GM10248 (cell line): ENCODE results near the gene CLEC20A.
"Not testable (repeated sequence)": the region's sequence is repeated elsewhere in the genome, so short reads cannot be mapped to it uniquely, and the experiment has no call there.

Experiments used
- CTCF ChIA-PET: fragments of 300-600 bp; sonication (Branson Sonifier 250); formaldehyde crosslinking; extraction: SDS; loops from one replicate; lab custom pipeline; 2021; ENCODE audit warnings: antibody characterized with exemption; lab: Yijun Ruan, JAX
- POLR2A ChIA-PET: fragments of 350-650 bp; sonication (Branson Sonifier 250); formaldehyde crosslinking; extraction: SDS; loops from one replicate; lab custom pipeline; 2020; ENCODE audit warnings: antibody characterized with exemption; lab: Yijun Ruan, JAX
- DNase-seq: peaks from one replicate; pipeline ENCODE4 v3.0.0; 2012; ENCODE audit errors: extremely low spot score
- TF ChIP-seq, protein P1 (sequence below): IDR thresholded peaks from 2 replicates; pipeline ENCODE4 v1.5.1; 2012; ENCODE audit warnings: mild to moderate bottlenecking, low read depth; ENCODE audit errors: extremely low read depth, missing control alignments, control extremely low read depth

Gene CLEC20A

GRCh38 chr1:178509414-178510007 is 12.7 kb upstream of the CLEC20A start:
- no peak for DNase-seq
- TF ChIP-seq, protein P1, sequence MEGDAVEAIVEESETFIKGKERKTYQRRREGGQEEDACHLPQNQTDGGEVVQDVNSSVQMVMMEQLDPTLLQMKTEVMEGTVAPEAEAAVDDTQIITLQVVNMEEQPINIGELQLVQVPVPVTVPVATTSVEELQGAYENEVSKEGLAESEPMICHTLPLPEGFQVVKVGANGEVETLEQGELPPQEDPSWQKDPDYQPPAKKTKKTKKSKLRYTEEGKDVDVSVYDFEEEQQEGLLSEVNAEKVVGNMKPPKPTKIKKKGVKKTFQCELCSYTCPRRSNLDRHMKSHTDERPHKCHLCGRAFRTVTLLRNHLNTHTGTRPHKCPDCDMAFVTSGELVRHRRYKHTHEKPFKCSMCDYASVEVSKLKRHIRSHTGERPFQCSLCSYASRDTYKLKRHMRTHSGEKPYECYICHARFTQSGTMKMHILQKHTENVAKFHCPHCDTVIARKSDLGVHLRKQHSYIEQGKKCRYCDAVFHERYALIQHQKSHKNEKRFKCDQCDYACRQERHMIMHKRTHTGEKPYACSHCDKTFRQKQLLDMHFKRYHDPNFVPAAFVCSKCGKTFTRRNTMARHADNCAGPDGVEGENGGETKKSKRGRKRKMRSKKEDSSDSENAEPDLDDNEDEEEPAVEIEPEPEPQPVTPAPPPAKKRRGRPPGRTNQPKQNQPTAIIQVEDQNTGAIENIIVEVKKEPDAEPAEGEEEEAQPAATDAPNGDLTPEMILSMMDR = no peak
- CTCF ChIA-PET = interaction anchor here (1.2 to 5.3 kb wide), 3 partner anchors 8 to 210 kb away, joined by 3 to 27 read pairs (median 3); no protein-coding TSS in a partner anchor
- POLR2A ChIA-PET = no interaction called here

DNA sequence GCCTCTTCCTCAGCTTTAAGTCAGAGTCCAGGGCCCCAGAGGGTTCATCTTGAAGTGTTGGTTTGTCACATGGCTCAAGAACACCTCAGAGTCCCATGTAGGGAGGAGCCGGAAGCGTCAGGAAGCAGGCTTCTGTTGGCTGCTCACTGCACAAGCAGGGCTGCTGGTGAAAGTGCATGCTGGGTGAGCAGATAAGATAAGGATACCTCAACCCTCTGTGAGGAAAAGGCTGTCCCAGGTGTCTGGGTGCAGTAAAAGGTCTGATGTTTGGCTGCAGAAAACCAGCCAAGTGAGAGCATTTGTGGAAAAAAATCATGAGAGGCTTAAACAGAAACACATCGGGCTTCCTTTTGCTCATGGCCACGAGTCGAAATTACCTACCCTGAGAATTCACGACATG is 9.9 kb upstream of the CLEC20A start:
- DNase-seq = no peak
- TF ChIP-seq, protein P1 = no peak
- ChIA-PET POLR2A (no interaction called here), CTCF (interaction anchor here (1.2 to 1.6 kb wide), 2 partner anchors 26 to 206 kb away, joined by 3 to 5 read pairs; no protein-coding TSS in a partner anchor)

DNA sequence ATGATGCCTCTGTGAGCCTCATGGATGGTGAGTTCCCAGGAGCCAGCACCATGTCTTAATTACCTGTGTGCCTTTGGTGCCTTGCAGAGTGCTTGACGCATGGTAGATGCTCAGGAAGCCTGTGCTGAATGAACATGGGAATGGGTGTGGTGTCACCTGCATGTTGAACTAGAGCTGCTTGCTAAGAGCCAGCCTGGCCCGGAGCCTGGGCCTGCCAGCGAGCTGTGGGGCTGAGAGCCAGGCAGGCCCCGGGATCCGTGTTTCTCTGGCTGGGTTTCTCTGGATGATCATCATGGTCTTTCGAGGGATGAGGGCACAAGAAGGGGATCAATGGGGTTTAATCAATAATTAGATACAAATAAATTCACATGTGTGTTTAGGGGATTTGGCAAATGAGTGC is 9.4 kb upstream of the CLEC20A start:
- DNase-seq = no peak
- TF ChIP-seq, protein P1 = no peak
- CTCF ChIA-PET = interaction anchor here (0.8 to 1.6 kb wide), 5 partner anchors 8 to 194 kb away, joined by 3 to 5 read pairs (median 3); no protein-coding TSS in a partner anchor
- POLR2A ChIA-PET = no interaction called here

DNA sequence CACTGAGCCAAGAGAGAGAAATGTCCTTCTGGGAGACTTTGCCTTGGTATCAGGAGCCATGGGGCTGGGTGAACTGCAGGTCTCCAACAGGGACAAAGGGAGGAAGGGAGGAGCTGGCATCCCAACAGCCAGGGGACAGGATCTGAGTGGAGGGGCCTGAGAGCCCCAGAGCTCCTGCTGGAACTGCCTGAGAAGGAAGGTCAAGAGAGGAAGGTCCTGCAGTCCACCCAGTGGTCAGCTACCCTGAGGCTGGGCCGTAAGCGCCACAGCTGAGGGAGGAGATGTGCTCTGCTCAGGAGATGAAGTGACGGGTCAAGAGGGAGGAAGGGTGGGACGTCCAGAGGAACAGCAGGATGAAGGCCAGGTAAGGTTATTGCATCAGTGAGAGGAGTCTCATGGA is 7.5 kb upstream of the CLEC20A start:
- POLR2A ChIA-PET = no interaction called here
- CTCF ChIA-PET = interaction anchor here (1.1 to 6.3 kb wide), 3 partner anchors 9 to 192 kb away, joined by 3 to 66 read pairs (median 4); no protein-coding TSS in a partner anchor
- TF ChIP-seq, protein P1 = no peak
- no peak for DNase-seq

GRCh38 chr1:178503849-178504248 is 7.1 kb upstream of the CLEC20A start:
- DNase-seq = no peak
- TF ChIP-seq, protein P1 = no peak
- CTCF ChIA-PET = interaction anchor here (1.2 to 6.3 kb wide), 2 partner anchors 8 to 192 kb away, joined by 4 to 66 read pairs; no protein-coding TSS in a partner anchor
- POLR2A ChIA-PET = no interaction called here

DNA sequence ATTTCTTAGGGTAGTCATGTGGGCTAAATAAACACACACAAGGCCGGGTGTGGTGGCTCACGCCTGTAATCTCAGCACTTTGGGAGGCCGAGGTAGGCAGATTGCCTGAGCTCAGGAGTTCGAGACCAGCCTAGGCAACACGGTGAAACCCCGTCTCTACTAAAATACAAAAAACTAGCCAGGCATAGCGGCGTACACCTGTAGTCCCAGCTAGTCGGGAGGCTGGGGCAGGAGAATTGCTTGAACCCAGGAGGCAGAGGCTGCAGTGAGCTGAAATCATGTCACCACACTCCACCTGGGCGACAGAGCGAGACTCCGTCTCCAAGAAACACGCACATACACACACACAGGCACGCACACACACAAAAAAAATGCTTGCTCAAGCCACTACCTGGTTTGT is 6.6 kb upstream of the CLEC20A start:
- DNase-seq, POLR2A ChIA-PET: not testable (repeated sequence)
- CTCF ChIA-PET = interaction anchor here (1.2 to 6.3 kb wide), 3 partner anchors 8 to 191 kb away, joined by 4 to 66 read pairs (median 4); no protein-coding TSS in a partner anchor

DNA sequence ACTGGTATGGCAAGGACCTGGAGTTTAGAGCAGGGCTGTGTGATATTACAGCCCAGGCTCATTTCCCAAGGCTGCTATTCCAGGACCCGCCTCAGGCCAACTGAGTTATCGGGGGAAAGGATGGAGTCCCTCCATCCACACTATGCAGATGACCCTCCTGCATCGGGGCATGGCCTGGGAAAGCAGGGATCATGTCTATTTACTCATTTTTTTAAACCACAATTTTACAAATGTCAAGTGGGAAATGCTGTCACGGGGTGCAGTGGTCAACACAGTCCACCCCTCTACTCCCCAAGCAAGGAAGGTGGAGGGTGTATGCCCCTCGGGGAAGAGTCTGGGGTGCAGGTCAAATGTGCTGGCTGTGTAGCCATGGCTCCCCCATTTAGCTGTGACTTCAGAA is 6.1 kb upstream of the CLEC20A start:
- no peak for DNase-seq
- TF ChIP-seq, protein P1 = no peak
- CTCF ChIA-PET = interaction anchor here (1.0 to 6.3 kb wide), 4 partner anchors 29 to 191 kb away, joined by 3 to 66 read pairs (median 4); no protein-coding TSS in a partner anchor
- POLR2A ChIA-PET = no interaction called here
